ENCODE results near the gene CCDC6. TPM values are rescaled to one million over a fixed set of nuclear protein-coding genes. Genes with fewer than 3 reads are reported as not detected.

The CCDC6 gene
- total and polyA plus RNA-seq, 2 of the 4 experiments (the other 2 are of a cell fraction): 21.8 to 30.8 TPM

DNA sequence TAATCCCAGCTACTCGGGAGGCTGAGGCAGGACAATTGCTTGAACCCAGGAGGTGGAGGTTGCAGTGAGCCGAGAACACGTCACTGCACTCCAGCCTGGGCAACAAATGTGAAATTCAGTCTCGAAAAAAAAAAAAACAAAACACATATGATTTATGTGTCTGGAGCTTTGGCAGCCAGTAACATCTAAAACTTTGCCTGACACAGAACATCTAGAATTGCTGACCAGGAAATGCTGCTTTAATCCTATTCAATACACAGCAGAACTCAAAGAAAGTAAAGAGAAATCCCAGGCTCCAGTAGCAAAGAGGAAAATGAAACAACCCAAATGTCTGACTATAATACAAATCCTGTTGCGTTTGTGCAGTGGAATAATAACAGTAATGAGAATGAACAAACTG, 4.5 kb upstream of the CCDC6 start:
- no peak overlapping the region for H2BK120ac ChIP-seq (ENCODE audit: low read depth, low read length)
- in situ Hi-C loops (cut with MboI; ENCODE audit: low sequenced_read_pairs): no loop called here
- no peak for TF ChIP-seq CHD1 (IDR thresholded peaks at IDR 0.05; ENCODE audit: low read depth, low read length)
- no peak for TF ChIP-seq MAZ (IDR thresholded peaks at IDR 0.05; ENCODE audit: borderline replicate concordance, low read depth, low read length)
- TF ChIP-seq SMC3 (IDR thresholded peaks at IDR 0.05; ENCODE audit: low read depth, low read length): no peak
- TF ChIP-seq, protein P1, sequence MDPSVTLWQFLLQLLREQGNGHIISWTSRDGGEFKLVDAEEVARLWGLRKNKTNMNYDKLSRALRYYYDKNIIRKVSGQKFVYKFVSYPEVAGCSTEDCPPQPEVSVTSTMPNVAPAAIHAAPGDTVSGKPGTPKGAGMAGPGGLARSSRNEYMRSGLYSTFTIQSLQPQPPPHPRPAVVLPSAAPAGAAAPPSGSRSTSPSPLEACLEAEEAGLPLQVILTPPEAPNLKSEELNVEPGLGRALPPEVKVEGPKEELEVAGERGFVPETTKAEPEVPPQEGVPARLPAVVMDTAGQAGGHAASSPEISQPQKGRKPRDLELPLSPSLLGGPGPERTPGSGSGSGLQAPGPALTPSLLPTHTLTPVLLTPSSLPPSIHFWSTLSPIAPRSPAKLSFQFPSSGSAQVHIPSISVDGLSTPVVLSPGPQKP (IDR thresholded peaks at IDR 0.05; ENCODE audit: borderline replicate concordance, low read depth, low read length): no peak
- no peak for TF ChIP-seq RFX5 (IDR thresholded peaks at IDR 0.05; ENCODE audit: low read depth, low read length)
- TF ChIP-seq RAD21 (IDR thresholded peaks at IDR 0.05; ENCODE audit: low read length): no peak
- TF ChIP-seq, protein P2, sequence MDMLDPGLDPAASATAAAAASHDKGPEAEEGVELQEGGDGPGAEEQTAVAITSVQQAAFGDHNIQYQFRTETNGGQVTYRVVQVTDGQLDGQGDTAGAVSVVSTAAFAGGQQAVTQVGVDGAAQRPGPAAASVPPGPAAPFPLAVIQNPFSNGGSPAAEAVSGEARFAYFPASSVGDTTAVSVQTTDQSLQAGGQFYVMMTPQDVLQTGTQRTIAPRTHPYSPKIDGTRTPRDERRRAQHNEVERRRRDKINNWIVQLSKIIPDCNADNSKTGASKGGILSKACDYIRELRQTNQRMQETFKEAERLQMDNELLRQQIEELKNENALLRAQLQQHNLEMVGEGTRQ (IDR thresholded peaks at IDR 0.05; ENCODE audit: low read depth, low read length): no peak
- TF ChIP-seq MAFK (IDR thresholded peaks at IDR 0.05; ENCODE audit: low read depth, low read length): no peak
- no peak for TF ChIP-seq CEBPB (IDR thresholded peaks at IDR 0.05; ENCODE audit: low read depth, low read length)
- no peak for TF ChIP-seq MXI1 (IDR thresholded peaks at IDR 0.05; ENCODE audit: borderline replicate concordance, low read depth, low read length)
- TF ChIP-seq POLR2A (IDR thresholded peaks at IDR 0.05; ENCODE audit: low read depth, low read length): no peak
- TF ChIP-seq BHLHE40 (IDR thresholded peaks at IDR 0.05; ENCODE audit: low read depth, low read length): no peak
- POLR2A ChIA-PET (ENCODE audit: unreplicated experiment): no interaction called here
- DNase-seq (no peak), ATAC-seq (ENCODE audit: low read depth) (no peak)
- H4K20me1 ChIP-seq (ENCODE audit: insufficient read depth, low read length): no peaks in the 10 kb centered on the region
- dilution Hi-C loops (cut with HindIII; ENCODE audit: low sequenced_read_pairs, unreplicated experiment): no loop called here
- H3K4ac ChIP-seq (ENCODE audit: low read depth, low read length): no peak overlapping the region
- H4K8ac ChIP-seq (ENCODE audit: low read depth in 2 of 2, low read length in 2 of 2): no peak overlapping the region
- 0 out of 2 replicates have a peak, but pooled peaks cover 3% of the 10 kb centered on the region for H3K9me3 ChIP-seq (ENCODE audit: control insufficient read depth, insufficient read depth, low read length)
- no peak overlapping the region for H2AK9ac ChIP-seq (replicated peaks; ENCODE audit: low read depth, low read length, poor library complexity)
- BruUV-seq (replicated peaks): no TSS peak
- no peaks in the 10 kb centered on the region for H3K27me3 ChIP-seq (ENCODE audit: control insufficient read depth, insufficient read depth, low read length)
- intact Hi-C loops (cut with micrococcal nuclease): no loop called here
- H2AK5ac ChIP-seq (ENCODE audit: low read depth, low read length): no peak overlapping the region
- no peak overlapping the region for H3K9ac ChIP-seq (ENCODE audit: low read depth, low read length)
- H3K14ac ChIP-seq (replicated peaks; ENCODE audit: low read depth, low read length): no peak overlapping the region
- H3K18ac ChIP-seq (ENCODE audit: low read depth, low read length): no peak overlapping the region
- H3K9me1 ChIP-seq (ENCODE audit: insufficient read depth, low read length): no peaks in the 10 kb centered on the region
- no peak overlapping the region for H4K91ac ChIP-seq (ENCODE audit: insufficient read depth, low read depth, low read length)
- H3K79me1 ChIP-seq (ENCODE audit: low read depth in 1 of 2, low read length in 2 of 2): peaks cover 2% of the 10 kb centered on the region in 2 experiments; a peak in 1 of 4 replicates
- no peak overlapping the region for H3K4me2 ChIP-seq (ENCODE audit: low read depth, low read length)
- H2BK20ac ChIP-seq (ENCODE audit: low read depth, low read length): no peak overlapping the region
- CTCF ChIA-PET: interaction anchor here (0.7 kb wide), 1 partner anchor 414 kb away, joined by 5 read pairs; no protein-coding TSS in a partner anchor
- no peak overlapping the region for H4K5ac ChIP-seq (ENCODE audit: low read depth, low read length)
- no peak overlapping the region for H3K27ac ChIP-seq (ENCODE audit: insufficient read depth, low read length)
- no peak overlapping the region for H2BK15ac ChIP-seq (ENCODE audit: low read depth, low read length)
- no peak overlapping the region for H3K56ac ChIP-seq (ENCODE audit: extremely low read depth, insufficient read depth, low read length)
- no peaks in the 10 kb centered on the region for H3K36me3 ChIP-seq (ENCODE audit: control insufficient read depth, insufficient read depth, low read length)
- no peaks in the 10 kb centered on the region for H3K4me1 ChIP-seq (ENCODE audit: control insufficient read depth, insufficient read depth, low read length)
- H3K4me3 ChIP-seq (ENCODE audit: insufficient read depth, low read depth, low read length): no peak overlapping the region
- no CpG with 5 or more reads among the region's 5 CpGs for WGBS, 2 experiments (ENCODE audit: extremely low coverage in 2 of 2, insufficient read length in 1 of 2)
- H3K23ac ChIP-seq (ENCODE audit: low read depth, low read length): no peak overlapping the region
- no peak overlapping the region for H2BK5ac ChIP-seq (ENCODE audit: low read depth, low read length, poor library complexity, severe bottlenecking)
- H2AFZ ChIP-seq (replicated peaks; ENCODE audit: low read length, poor library complexity): no peak overlapping the region

Measured in IMR-90 (cell line).